ENCODE results near the gene TSC22D3.
"Not testable (repeated sequence)": the region's sequence is repeated elsewhere in the genome, so short reads cannot be mapped to it uniquely, and the experiment has no call there.

Gene TSC22D3

DNA sequence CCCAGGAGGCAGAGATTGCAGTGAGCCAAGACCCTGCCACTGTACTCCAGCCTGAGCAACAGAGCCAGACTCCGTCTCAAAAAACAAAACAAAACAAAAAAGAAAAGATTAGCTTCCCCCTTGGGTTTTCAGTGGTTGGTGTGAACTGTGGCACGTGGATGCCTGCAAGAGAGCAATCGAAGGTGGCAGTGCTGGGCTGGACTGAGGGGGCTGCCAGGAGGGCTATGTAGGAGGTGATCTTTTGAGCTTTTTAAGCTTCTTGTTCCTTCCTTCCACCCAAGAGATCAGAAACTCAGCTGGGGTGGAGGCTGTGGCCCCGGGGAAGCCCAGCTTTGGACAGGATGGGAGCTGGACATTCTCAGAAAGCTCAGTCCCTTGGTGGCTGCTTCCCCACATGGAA, 97.7 kb downstream of the TSC22D3 start:
- DNase-seq = no peak

DNA sequence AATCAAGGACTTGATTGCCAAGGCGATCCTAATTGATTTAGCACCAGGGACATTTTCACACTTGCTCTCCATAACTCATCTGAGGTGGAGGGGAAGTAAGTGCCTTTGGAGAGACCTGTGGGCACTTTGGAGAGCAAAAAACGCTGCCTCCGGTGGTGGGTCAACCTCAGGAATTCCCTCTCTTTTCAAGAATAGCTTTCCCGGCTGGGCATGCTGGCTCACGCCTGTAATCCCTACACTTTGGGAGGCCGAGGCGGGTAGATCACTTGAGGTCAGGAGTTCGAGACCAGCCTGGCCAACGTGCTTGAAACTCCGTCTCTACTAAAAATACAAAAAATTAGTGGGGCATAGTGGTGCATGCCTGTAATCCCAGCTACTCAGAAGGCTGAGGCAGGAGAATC, 98.1 kb downstream of the TSC22D3 start:
- DNase-seq = no peak

DNA sequence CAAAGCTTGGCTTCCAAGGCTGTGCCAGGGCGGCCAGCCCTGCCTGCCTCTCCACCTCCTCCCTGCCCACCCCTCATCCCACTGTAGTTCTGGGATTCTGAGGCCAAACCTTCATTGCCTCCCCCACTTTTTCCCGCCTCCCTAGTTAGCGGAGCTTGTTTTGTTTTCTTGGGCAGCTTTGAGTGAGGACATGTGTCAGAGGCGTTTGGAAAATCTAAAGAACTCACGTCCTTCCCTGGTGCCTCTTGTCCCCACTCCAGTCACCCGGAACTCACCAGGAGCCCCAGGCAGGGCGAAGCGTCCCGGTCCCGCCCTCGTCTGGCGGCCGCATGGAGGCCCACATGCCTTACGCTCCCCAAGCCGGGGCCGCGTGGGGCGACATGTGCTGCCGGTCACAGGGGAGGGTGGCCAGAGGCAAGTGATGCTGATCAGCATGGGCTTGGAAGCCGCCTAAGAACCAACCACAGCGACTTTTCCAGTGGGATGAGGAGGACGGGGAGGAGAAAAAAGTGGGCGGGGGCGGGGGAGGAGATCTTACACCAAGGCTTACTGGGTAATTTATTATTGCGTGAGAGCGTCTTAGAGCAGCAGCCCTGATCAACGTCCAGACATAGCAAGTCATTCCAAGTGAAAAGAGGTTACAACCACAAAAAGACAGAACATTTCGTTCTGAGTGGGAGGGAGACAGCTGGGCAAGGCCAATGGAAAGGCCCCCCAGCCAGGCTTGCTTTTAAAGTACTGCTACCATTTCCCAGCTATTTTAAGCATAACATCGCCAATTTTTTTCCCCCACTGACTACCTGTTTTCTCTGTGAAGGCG, 98.8 kb downstream of the TSC22D3 start:
- peak; percentile 62 for DNase-seq

DNA sequence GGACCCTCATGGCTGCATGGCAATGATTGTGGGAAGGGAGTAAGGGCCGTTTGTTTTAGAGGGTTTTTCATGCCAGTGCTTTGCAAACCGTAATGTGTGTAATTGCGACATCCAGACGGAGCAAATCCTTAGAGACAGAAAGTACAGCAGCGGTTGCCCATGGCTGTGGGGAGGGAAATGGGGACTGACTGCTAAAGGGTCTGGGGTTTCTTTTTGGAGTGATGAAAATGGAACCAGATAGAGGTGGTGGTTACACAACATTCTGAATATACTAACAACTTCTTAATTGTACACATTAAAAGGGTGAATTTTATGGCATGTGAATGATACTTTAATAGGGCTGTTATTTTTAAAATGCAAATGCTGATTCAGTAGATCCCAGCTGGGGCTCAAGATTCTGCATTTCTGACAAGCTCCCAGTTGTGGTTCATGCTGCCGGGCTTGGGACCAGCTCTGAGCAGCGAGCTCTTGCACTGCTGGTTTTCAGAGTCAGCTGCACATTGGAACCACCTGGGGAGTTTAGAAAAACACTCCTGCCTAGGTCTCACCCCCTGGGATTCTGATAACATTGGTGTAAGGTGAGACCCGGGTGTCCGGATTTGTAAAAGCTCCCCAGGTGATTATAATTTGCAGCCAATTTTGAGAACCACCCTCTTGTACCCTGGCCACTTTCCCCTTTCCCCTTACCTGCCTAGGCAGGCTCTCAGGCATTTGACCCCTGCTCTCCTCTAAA, 99.6 kb downstream of the TSC22D3 start:
- peak; percentile 45 for DNase-seq

DNA sequence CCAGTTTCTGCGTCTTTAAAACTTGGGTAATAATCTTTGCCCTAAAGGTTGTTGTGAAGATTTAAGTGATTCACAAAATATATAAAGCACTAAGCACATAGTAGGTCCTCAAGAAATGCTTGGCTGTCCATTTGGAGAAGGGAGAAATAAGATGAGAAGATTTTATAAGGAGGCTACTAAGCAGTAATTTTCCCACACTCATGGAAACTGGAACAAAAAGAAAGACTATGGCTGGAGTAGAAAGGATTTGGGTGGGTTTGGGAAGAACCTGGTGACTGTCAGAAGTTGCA, 100.3 kb downstream of the TSC22D3 start:
- no peak for DNase-seq

DNA sequence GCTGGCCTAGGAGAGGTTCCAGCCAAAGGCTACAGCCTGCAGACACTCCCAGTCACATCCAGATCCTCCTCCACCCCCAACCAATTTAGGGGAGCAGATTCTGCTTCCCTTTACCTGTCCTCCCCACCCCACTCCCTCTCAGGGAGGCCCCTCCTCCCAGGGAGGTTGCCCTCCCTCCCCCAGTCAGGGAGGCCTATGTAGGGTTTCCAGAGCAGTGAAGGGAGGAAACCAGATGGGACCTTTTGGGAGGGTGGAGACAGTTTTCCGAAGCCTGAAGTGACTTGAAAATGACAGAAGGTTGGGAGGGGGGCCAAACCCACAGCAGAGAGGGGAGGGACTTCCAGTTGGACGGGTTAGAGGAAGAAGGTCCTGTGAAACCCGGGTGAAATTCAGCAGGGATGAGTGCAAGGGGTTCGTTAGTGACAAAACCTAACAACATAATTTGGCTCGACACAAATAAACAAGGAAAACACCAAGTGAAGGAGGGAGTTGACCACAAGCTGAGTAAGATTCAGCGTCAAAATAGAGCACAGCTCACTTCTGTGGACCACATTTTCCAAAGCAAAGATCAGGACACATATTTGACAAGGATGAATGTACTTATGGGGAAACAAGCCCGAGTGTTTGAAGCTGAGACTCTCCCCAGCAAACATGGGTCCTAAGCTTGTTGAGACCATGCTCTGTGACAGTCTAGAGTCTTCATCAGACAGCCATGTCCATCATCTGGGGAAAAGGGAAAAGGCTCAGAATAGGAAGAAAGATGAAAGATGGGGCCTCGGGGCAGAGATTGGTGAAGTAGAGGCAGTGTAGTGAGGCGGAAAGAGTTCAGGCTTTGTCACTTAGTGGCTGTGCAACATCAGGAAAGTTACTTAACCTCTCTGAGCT, 100.9 kb downstream of the TSC22D3 start:
- peak; percentile 78 for DNase-seq

DNA sequence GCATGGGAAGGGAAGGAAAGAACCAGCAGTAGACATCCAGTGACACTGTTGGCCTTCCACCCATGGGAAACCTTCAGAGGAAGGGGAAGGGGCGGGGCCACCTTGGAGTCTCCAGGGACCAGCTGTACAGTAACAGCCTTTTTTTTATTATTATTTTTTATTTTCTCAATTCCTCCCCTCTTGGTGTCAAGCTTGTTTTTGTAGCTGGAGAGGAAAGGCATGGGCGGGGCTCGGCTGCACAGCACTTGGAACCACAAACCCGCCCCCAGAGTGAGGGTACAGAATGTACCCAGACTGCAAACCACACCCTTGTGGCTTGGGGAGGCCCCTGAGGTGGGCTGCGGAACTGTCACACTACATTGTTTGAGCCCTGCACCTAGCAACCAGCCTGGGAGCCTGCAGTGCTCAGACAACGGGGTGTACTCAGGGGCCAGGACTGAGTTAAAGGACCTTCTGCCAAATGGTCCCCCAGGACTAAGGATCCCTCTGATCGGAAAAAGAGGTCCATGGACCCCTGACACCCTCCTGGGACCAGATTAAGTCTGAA, 101.6 kb downstream of the TSC22D3 start:
- DNase-seq = peak; percentile 95

DNA sequence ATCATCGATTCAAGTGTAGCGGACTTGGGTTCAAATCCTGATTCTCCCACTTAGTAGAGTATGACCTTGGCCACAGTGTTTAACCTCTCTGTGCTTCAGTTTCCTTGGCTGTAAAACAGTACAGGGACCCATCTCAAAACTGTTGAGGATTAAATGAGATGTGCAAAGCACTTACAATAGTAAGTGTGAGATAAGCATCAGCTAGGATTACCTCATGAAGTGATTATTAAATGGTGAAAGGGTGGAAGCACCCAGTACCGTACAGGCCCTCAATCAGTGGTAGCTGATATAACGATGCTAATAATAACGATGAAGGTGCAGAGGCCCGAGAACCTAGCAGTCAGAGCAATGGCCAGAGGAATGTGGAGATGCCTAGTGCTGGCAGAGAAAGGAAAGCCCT, 102.2 kb downstream of the TSC22D3 start:
- DNase-seq = peak; percentile 45

DNA sequence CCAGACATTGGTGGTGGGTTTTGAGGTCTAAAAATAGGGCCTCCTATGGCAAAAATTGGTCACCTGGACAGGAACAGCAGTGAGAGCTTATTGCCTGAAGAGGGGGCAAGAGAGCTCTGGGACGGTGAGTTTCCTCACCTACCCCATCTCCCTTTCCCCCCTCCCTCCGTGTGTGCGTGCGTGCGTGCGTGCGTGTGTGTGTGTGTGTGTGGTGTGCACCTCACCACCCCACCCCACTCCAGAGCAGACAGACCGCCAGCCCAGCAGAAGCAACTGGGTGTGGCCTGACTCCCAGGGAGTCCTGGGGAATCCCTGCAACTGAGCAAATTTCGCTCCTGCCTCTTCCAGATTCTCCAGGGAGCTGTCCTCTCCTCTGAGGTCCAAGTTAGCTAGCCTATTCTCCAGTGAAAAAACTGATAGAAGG, 102.6 kb downstream of the TSC22D3 start:
- DNase-seq = peak; percentile 90

DNA sequence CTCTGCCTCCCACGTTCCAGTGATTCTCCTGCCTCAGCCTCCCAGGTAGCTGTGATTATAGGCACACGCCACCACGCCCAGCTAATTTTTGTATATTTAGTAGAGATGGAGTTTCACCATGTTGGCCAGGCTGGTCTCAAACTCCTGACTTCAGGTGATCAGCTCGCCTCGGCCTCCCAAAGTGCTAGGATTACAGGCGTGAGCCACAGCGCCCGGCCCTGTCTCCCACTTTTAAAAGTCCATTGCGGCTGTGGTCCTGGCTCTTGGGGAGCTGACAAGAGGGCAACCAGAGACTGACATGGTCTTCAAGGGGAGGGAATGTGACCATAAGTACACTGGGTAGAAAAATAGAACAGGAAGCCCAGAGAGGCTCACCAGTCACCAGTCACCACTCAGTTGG, 104.3 kb downstream of the TSC22D3 start:
- not testable (repeated sequence) for DNase-seq

DNA sequence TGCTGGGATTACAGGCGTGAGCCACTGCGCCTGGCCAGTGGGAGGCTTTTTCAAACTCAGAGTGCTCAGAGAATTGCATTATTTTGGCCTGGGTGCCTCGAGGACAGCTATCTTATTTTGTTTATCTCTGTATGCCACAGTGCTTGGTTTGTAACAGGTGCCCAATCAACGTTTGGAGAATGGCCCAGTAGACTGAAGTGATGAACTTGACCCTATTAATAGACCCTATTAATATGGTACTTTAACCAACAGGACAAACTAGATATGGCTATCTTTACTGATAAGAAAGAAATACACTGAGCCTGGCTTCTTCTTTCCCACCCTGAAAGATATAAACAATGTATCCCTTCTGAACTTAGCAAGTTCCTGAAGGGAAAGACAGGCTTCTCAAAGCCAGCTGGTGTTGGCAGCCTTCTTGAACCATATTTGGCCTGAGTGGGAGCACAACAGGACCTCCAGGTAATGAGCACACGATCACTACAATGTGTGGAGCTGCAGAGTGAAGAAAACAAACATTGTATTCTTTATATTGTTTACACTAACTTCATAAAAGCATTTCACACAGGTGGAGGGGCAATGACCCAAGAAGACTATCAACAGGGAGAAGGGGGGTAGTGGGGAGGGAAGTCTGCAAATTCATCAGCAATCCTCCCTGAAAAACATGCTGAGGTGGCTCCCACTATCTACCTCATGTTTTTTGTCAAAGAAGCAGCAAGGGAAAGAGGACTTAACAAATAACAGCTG, 105.5 kb downstream of the TSC22D3 start:
- DNase-seq = no peak

DNA sequence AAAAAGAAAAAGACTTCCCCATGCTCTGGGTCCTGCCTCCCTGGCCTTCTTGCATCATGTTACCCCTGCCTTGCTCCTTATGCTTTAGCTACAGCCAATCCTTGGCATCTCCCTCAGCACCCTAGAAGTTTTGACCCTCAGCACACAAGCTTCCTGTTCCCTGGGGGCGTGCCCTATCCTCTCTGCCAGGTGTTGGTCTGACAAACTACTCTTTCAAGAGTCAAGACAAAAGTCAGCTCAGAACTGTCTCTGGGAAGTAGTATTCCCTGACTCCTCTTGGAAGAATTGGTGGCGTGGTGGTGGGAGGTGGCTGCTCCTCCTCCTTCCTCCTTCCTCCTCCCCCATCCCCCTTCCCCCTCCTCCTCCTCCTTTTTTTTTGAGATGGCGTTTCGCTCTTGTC, 106.3 kb downstream of the TSC22D3 start:
- DNase-seq = no peak

DNA sequence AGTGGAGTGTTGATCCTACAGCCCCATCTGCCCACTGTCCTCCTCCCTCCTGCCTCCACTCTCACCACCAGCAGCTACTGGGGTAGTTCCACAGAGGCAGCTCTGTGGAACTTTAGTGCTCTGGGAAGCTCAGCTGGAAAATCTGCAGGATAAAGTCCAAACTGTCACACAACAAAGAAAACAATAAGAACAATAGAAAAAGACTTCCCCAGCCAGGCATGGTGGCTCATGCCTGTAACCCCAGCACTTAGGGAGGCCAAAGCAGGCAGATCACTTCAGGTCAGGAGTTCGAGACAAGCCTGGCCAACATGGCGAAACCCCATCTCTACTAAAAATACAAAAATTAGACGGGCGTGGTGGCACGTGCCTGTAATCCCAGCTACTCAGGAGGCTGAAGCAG, 106.9 kb downstream of the TSC22D3 start:
- not testable (repeated sequence) for DNase-seq

DNA sequence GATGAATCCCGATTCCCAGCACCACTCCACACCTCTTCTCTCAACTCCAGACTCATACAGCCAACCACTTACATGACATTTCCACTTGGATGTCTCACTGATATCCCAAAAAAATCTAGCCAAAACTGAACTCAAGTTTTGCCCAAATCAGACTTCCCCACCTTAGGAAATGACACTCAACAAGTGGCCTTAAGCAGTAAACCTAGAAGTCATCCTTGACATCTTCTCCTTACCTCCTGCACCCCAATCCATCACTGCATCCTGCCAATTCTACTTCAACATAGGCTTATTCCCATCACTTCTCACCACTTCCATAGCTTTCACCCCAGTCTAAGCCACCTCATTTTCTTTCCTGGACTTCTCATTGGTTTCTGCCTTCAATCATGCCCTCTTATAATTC, 108.2 kb downstream of the TSC22D3 start:
- no peak for DNase-seq

DNA sequence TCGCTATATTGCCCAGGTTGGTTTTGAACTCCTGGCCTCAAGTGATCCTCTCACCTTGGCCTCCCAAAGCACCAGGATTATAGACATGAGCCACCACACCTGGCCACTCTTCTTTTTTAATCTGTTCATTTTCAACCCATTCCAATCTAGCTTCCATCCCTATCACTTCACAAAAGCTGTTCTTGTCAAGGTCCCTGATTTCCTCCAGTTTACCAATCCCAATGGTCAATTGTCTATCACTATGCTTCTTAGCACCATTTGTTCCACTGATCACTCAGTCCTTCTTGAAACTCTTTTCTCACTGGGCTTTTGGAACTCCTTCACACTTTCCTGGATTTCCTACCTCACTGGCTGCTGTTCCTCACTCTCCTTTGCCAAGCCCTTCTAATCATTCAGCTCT, 108.7 kb downstream of the TSC22D3 start:
- no peak for DNase-seq

Data from CD4-positive, alpha-beta T cell treated with Interleukin-21 for 1 hour (primary cell).